Stimulated activated naive CD4-positive, alpha-beta T cell (primary cell): ENCODE measurements around the gene RAB3D.
"Not testable (repeated sequence)": the region's sequence is repeated elsewhere in the genome, so short reads cannot be mapped to it uniquely, and the experiment has no call there.

Experiments
- DNase-seq, 6 experiments: peaks; one replicate each; lab custom pipeline; 2025; lab: John Stamatoyannopoulos, UW

Gene RAB3D

GRCh38 chr19:11338121-11338520, 1.3 kb downstream of the RAB3D start:
- no peak for DNase-seq

GRCh38 chr19:11337080-11337479, 2.4 kb downstream of the RAB3D start:
- DNase-seq: no peak

DNA sequence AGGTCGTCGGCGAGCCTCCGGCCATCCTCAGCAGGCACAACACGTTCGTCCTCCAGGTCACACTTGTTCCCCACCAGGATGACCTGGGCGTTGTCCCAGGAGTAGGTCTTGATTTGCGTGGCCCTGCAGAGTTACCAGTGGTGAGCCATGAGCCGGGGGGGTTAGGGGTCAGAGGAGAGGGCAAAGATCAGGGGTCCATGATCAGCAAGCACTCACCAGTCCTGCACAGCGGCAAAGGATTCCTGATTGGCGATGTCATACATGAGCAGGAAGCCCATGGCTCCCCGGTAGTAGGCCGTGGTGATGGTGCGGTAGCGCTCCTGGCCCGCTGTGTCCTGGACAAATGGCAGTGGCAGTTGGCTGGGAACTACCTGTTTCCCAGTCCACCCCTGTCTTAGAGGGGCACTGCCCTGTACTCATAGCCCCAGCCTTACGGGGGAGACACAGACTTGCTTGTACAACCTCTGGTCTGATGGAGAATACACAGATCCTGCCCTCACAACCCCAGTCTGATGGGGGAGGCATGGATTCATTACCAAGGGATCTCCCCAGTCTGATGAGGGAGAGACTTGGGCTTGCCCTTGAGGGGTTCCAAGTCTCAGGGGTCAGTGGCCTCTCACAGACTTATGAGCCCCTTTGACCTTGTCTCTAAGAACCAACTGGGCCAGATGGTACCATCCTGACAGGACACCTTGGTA, 3.9 kb downstream of the RAB3D start:
- no peak for DNase-seq

GRCh38 chr19:11333838-11334237, 5.6 kb downstream of the RAB3D start:
- DNase-seq: not testable (repeated sequence)

GRCh38 chr19:11332822-11333221, 6.6 kb downstream of the RAB3D start:
- no peak for DNase-seq

DNA sequence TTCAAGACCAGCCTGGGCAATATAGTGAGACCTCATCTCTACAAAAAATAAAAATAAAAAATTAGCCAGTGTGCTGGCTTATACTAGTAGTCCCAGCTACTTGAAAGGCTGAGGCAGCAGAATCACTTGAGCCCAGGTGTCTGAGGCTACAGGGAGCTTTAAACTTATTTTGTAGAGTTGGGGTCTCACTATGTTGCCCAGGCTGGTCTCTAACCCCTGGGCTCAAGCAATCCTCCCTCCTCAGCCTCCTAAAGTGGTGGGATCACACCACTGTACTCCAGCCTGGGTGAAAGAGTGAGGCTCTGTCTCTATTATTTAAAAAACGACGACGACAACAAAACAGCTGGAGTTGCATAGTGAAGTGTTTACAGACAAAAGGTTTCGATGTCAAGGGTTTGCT, 8.0 kb downstream of the RAB3D start:
- DNase-seq: no peak

- no peak for DNase-seq
These were observed 9.3 kb downstream of the RAB3D start for GRCh38 chr19:11330127-11330526.

DNA sequence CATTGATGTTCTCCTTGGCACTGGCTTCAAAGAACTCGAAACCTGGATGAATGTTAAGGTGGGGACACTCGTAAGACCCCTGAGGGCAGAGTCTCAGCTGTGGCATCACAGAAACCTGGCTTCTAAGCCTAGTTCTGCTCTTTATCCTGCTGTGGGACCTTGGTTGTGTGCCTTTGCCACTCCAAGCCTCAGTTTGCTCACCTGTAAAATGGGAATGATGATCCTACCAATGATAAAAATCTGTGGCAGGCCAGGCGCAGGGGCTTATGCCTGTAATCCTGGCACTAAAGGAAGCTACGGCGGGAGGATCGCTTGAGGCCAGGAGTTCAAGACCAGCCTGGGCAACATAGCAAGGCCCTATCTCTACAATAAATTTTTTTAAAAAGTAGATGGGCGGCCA, 13.9 kb downstream of the RAB3D start:
- no peak for DNase-seq

- DNase-seq: no peak
These were observed 14.6 kb downstream of the RAB3D start for GRCh38 chr19:11324748-11325389.

DNA sequence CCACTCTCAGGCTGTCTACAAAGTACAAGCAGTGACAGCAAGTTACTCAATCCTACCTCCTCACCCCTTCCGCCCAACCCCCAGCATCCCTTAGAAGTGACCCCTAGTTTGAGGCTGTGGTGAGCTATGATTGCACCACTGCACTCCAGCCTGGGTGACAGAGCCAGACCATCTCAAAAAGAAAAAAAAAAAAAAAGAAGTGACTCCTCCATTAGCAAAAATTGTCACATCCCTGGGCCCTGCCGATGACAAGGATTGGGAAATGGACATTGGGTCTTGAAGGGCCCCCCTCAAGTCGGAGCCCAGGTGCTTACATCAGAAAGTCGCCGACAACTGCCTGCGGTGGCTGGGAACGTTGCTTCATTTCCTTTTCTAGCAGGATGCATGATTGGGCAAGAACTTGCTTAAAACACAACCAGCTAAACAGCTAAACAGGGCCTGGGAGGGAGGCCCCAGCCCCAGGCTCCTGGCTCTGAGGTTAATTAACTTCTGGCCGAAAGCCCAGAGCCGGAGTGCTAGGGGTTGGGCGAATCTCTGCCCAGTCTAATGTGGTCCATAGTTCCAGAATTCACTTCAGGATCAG, 15.3 kb downstream of the RAB3D start:
- peak in 2 of 6 experiments; percentile 20 to 25 for DNase-seq

DNA sequence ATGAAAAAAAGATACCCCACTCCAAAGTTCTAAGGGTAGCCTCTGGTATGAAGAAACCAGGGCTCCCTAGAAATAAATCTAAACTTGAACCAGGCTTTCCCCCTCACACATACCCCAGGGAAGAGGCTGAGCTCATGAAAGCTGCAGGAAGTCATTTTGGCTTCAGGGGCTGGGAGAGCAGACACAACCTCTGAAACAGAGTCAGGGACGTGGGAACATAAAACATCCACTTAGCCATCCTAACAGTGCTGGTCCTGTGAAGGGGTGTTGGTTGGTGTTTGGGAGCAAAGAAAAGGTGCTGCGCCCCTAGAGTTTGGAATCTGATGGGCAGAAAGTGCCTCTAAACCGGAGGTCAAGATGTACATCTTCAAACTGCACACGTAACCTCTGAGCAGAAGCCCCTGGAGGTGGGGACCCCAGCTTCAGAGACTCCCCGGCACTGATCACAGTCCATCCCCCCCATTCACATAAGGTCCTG, 15.8 kb downstream of the RAB3D start:
- no peak for DNase-seq

DNA sequence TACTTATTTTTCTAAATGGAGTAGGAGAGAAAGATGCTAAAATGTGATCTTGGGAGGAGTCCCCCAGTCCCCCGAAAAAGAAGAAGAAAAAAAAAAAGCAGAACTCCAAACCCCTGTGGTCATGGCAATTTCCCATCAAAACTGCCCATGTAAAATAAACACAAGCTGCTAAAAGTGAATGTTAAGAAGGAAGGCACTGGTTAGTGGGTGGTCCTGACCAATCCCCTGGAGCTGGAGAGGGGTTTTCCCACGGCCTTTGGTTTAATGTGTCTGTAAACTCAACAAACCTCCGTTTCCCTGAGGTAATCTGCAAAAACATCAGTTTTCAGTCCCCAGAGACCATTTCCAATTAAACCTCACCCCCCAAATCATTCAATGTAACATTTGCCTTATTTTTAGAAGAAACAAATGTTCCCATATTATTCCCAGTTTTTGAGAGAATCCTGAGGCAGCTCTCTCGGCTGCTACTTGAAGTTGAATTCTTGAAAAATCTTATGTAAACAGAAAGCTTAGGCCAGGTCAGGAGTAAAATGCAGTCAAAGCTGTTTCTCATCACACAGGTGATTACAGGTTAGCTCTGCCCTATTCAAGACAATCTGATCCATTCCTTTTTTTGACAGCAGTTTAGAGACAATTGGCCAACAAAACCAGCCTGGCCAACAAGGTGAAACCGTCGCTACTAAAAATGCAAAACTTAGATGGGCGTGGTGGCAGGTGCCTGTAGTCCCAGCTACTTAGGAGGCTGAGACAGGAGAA, 17.0 kb downstream of the RAB3D start:
- DNase-seq: no peak

DNA sequence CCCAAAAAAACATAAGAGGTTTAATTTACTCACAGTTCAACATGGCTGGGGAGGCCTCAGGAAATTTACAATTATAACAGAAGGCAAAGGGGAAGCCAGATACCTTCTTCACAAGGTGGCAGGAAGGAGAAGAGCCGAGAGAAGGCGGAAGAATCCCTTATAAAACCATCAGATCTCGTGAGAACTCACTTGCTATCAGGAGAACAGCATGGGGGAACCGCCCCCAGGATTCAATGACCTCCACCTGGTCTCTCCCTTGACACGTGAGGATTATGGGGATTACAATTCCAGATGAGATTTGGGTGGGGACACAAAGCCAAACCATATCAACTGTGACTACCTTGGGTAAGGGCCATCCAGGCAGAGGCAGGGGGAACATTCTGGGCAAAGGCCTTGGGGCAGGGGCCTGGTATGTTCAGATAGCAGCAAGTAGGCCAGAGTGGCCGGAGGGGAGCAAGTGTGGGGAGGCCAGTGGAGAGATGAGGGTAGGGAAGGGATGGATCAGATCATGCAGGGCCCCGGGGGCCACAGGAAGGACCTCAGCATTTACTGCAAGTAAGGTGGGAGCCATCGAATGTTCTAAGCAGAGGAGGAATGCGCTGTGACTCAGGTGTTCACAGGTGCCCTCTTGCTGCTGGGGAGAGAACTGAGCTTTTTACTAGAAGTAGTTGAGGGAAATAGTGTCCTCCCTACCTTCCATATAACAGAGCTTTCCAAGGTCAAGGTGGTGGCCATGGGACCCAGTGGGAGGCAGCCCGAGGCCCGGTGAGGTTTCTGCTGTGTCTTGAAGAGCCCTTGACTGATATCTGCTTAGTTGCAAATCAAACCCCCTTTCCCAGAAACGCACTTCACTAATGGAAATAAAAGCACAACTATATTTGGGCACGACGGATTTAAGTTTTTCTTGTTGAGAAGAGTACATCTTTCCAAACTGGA, 18.0 kb downstream of the RAB3D start:
- no peak for DNase-seq

- DNase-seq: not testable (repeated sequence)
These were observed 19.0 kb downstream of the RAB3D start for GRCh38 chr19:11320278-11320995.

- DNase-seq: no peak
These were observed 33.1 kb downstream of the RAB3D start for GRCh38 chr19:11306337-11306736.

DNA sequence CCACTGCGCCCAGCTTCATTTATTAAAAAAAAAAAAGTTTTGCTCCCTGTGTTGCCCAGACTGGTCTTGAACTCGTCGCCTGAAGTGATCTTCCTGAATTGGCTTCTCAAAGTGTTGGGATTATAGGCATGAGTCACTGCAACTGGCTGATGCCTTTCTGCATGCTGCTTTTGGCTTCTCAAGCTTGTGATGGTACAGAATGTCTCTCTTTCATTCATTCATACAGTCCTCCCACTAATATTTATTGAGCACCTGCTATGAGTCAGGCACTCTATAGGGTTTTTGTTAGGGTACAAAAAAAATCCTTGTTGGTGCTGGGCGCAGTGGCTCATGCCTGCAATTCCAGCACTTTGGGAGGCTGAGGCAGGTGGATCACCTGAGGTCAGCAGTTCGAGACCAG, 34.5 kb downstream of the RAB3D start:
- DNase-seq: no peak

DNA sequence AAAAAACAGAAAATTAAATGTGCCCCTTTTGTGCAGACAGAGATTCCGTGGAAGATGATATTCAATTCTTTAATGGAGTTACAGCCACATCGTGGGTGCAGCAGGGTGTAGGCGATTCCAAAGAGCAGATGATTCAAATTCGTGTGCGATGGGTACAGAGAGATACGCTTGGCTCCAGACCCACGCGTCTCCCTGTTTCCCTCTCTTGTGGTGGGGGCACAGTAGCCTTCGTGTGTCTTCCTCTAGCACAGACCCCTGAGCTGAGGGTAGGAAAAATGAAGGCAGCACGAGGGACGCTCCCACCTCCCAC, 38.7 kb downstream of the RAB3D start:
- no peak for DNase-seq

DNA sequence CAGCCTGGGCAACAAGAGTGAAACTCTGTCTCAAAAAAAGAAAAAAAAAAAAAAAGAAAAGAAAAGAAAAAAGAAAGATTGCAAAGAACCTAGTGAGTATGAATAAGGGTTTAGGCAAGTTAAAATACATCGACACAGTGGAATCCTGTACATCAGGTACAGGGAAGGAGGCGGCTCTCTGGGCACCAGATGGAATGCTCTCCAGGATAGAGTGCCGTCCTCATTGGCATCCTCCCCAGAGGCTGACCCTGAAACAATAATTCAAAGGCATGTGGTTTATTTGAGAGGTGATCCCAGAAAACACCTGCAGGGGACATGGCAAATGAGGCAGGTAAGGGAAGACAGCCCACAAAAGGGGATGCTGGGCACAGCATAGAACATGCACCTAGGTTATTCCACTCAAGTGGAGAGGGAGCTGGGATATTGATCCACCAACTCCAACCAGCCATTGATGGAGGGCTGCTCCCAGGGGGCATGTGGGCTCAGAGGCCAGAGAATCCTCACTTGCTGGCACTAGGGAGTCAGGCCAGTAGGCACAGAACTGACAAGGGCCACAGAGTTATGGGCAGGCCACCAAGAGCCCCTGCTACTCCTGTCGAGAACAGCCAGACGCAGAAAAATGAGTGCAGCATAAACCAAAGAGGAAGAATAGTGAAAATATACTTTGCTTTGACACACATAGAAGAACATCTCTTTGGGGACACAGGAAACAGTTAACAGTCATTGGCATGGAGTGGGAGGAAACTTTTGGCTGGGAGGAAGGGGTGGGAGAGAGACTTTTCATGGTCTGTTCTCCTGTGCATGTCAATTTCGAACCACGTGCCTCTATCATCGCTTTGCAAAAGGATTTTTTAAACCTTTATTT, 39.3 kb downstream of the RAB3D start:
- DNase-seq: no peak

DNA sequence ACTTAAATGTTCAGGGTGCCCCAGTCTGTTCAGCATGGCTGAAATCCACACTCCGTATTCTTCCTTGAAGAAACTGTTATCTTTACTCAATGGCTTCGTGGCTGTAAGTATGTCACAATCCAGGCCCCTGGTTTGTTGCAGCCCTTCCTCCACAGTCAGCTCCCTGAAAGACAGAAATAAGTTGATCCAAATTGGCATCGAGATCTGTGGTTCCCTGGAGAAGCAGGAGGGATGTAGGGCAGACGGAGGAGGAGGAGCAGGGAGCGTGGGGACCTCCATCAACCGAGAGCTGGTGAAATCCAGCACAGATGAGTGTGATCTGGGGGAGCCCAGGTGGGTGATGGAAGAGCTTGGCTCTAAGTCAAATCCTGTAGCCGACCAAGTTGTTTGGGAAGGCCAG, 43.2 kb downstream of the RAB3D start:
- DNase-seq: no peak

DNA sequence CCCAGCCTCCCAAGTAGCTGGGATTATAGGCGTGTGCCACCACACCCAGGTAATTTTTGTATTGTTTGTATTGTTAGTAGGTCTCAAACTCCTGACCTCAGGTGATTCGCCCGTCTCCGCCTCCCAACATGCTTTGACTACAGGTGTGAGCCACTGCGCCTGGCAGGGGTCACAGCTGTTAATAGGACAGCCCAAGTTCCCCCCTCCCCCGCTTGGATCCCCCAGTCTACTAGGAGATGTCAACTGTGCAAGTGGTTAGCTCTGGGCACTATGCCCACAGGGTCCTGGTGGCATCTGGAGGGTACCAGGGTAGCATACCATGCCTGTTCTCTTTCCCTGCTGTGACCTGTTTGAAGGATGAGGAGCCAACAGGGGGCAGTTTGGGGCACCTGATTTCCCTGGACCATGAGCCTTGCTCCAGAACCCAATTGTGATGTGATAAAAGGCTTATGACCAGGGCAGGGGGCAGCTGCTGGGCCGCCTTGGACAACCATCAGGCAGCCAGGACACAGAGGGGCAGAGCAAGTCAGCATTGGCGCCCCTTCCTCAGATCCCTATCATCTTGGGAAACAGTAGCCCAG, 43.7 kb downstream of the RAB3D start, which contains the start of gene TSPAN16:
Gene TSPAN16 (plus strand): TSS at position 496 of the 581 bp plus-strand sequence. CDS start 138 bp downstream, outside the sequence.
- no peak for DNase-seq
